Neuron (in vitro differentiated cells): ENCODE measurements around the gene FHOD3.

Experiments used
- H2AFZ ChIP-seq: one replicate; pipeline ENCODE4 v1.6.1; 2013; ENCODE audit warnings: low read depth, mild to moderate bottlenecking, inconsistent platforms, low read length, moderate library complexity
- H3K27me3 ChIP-seq: one replicate; pipeline ENCODE4 v1.6.1; 2013; ENCODE audit warnings: low read length; ENCODE audit not compliant: insufficient read depth
- H3K36me3 ChIP-seq: one replicate; pipeline ENCODE4 v1.6.1; 2013; ENCODE audit warnings: low read length; ENCODE audit not compliant: insufficient read depth
- H3K4me1 ChIP-seq: one replicate; pipeline ENCODE4 v1.6.1; 2013; ENCODE audit warnings: low read length; ENCODE audit not compliant: insufficient read depth
- H3K4me3 ChIP-seq: 2 replicates; pipeline ENCODE4 v1.5.1; 2013; ENCODE audit warnings: mild to moderate bottlenecking, low read length, moderate library complexity
- H3K9me3 ChIP-seq: one replicate; pipeline ENCODE4 v1.6.1; 2013; ENCODE audit warnings: low read length

The FHOD3 gene

GRCh38 chr18:36300211-36300610, 2.7 kb downstream of the FHOD3 start:
- Histone ChIP-seq H3K27me3 (no peaks in the 10 kb centered on the region), H3K4me1 (peaks cover 20% of the 10 kb centered on the region), H3K36me3 (no peaks in the 10 kb centered on the region), H2AFZ (no peak overlapping the region), H3K4me3 (no peak overlapping the region), H3K9me3 (peaks cover 4% of the 10 kb centered on the region)

GRCh38 chr18:36301884-36302283, 4.4 kb downstream of the FHOD3 start:
- peaks cover 4% of the 10 kb centered on the region for H3K9me3 ChIP-seq
- no peak overlapping the region for H2AFZ ChIP-seq
- H3K36me3 ChIP-seq, result no peaks in the 10 kb centered on the region
- H3K27me3 ChIP-seq, result no peaks in the 10 kb centered on the region
- peaks cover 17% of the 10 kb centered on the region for H3K4me1 ChIP-seq
- no peak overlapping the region for H3K4me3 ChIP-seq

GRCh38 chr18:36302676-36303075, 5.2 kb downstream of the FHOD3 start:
- Histone ChIP-seq H3K36me3 (peaks cover 2% of the 10 kb centered on the region), H3K4me3 (no peak overlapping the region), H3K9me3 (peaks cover 4% of the 10 kb centered on the region), H2AFZ (no peak overlapping the region), H3K27me3 (no peaks in the 10 kb centered on the region), H3K4me1 (peaks cover 17% of the 10 kb centered on the region)

GRCh38 chr18:36303211-36303844, 5.8 kb downstream of the FHOD3 start:
- Histone ChIP-seq H3K36me3 (peaks cover 4% of the 10 kb centered on the region), H3K27me3 (no peaks in the 10 kb centered on the region), H3K9me3 (peaks cover 4% of the 10 kb centered on the region), H3K4me3 (no peak overlapping the region), H2AFZ (no peak overlapping the region), H3K4me1 (peaks cover 17% of the 10 kb centered on the region)

- H3K9me3 ChIP-seq, result peaks cover 4% of the 10 kb centered on the region
- no peak overlapping the region for H2AFZ ChIP-seq
- H3K36me3 ChIP-seq, result peaks cover 4% of the 10 kb centered on the region
- H3K4me1 ChIP-seq, result peaks cover 8% of the 10 kb centered on the region
- H3K27me3 ChIP-seq, result no peaks in the 10 kb centered on the region
- no peak overlapping the region for H3K4me3 ChIP-seq
Observed at GRCh38 chr18:36304723-36305122, 7.2 kb downstream of the FHOD3 start.

GRCh38 chr18:36305375-36305774, 7.9 kb downstream of the FHOD3 start:
- no peak overlapping the region for H2AFZ ChIP-seq
- peaks cover 4% of the 10 kb centered on the region for H3K36me3 ChIP-seq
- H3K27me3 ChIP-seq, result no peaks in the 10 kb centered on the region
- H3K4me1 ChIP-seq, result peaks cover 8% of the 10 kb centered on the region
- no peak overlapping the region for H3K4me3 ChIP-seq
- no peaks in the 10 kb centered on the region for H3K9me3 ChIP-seq

- Histone ChIP-seq H3K27me3 (no peaks in the 10 kb centered on the region), H3K4me1 (peaks cover 12% of the 10 kb centered on the region), H3K4me3 (no peak overlapping the region), H2AFZ (no peak overlapping the region), H3K9me3 (no peaks in the 10 kb centered on the region), H3K36me3 (peaks cover 4% of the 10 kb centered on the region)
Observed at GRCh38 chr18:36307513-36307912, 10.0 kb downstream of the FHOD3 start.

- H2AFZ ChIP-seq, result no peak overlapping the region
- H3K4me3 ChIP-seq, result no peak overlapping the region
- H3K9me3 ChIP-seq, result no peaks in the 10 kb centered on the region
- H3K4me1 ChIP-seq, result peaks cover 4% of the 10 kb centered on the region
- no peaks in the 10 kb centered on the region for H3K27me3 ChIP-seq
- H3K36me3 ChIP-seq, result peaks cover 4% of the 10 kb centered on the region
Observed at GRCh38 chr18:36308711-36309435, 11.4 kb downstream of the FHOD3 start.

- Histone ChIP-seq H3K9me3 (no peaks in the 10 kb centered on the region), H3K4me1 (peaks cover 4% of the 10 kb centered on the region), H3K4me3 (no peak overlapping the region), H2AFZ (no peak overlapping the region), H3K36me3 (peaks cover 4% of the 10 kb centered on the region), H3K27me3 (no peaks in the 10 kb centered on the region)
Observed at GRCh38 chr18:36309436-36310391, 12.2 kb downstream of the FHOD3 start.

GRCh38 chr18:36311026-36311570, 13.6 kb downstream of the FHOD3 start:
- peaks cover 4% of the 10 kb centered on the region for H3K4me1 ChIP-seq

GRCh38 chr18:36312806-36313395, 15.4 kb downstream of the FHOD3 start:
- no peaks in the 10 kb centered on the region for H3K27me3 ChIP-seq
- H2AFZ ChIP-seq, result no peak overlapping the region
- H3K36me3 ChIP-seq, result no peaks in the 10 kb centered on the region
- H3K4me1 ChIP-seq, result peaks cover 4% of the 10 kb centered on the region
- peaks cover 2% of the 10 kb centered on the region for H3K9me3 ChIP-seq
- H3K4me3 ChIP-seq, result no peak overlapping the region

More at GRCh38 chr18:36311026-36311570, 13.6 kb downstream of the FHOD3 start:
- Histone ChIP-seq H2AFZ (no peak overlapping the region), H3K4me3 (no peak overlapping the region), H3K36me3 (peaks cover 4% of the 10 kb centered on the region), H3K27me3 (no peaks in the 10 kb centered on the region), H3K9me3 (peaks cover under 1% of the 10 kb centered on the region)

GRCh38 chr18:36314098-36314497, 16.6 kb downstream of the FHOD3 start:
- Histone ChIP-seq H2AFZ (no peak overlapping the region), H3K9me3 (peaks cover 2% of the 10 kb centered on the region), H3K4me1 (peaks cover 4% of the 10 kb centered on the region), H3K36me3 (no peaks in the 10 kb centered on the region), H3K4me3 (no peak overlapping the region), H3K27me3 (no peaks in the 10 kb centered on the region)
